SK-N-SH treated with all-trans-retinoic acid at 6 μM for 48 hours (cell line): ENCODE data around the gene CTCFL.

ENCODE experiments used
- ATAC-seq: fragments of 200-7000 bp; cut with Tn5 transposase; 3 replicates; pipeline ENCODE4 v1.9.1; 2020; ENCODE audit warnings: mild to moderate bottlenecking, moderate library complexity
- ARNTL ChIP-seq: fragments of 450-650 bp; formaldehyde crosslinking; IDR thresholded peaks from 2 replicates; pipeline ENCODE4 v1.5.0; 2020; ENCODE audit warnings: low read depth, mild to moderate bottlenecking, moderate library complexity, borderline replicate concordance
- BACH2 ChIP-seq: fragments of 250-450 bp; sonication (Bioruptor Pico); IDR thresholded peaks from 2 replicates; pipeline ENCODE4 v1.9.0; 2021; ENCODE audit warnings: mild to moderate bottlenecking, borderline replicate concordance
- CSDC2 ChIP-seq: fragments of 250-450 bp; sonication (Bioruptor Pico); IDR thresholded peaks from 2 replicates; pipeline ENCODE4 v1.5.0; 2020; ENCODE audit warnings: mild to moderate bottlenecking, moderate library complexity
- ESRRG ChIP-seq: fragments of 250-450 bp; sonication (Bioruptor Pico); IDR thresholded peaks from 2 replicates; pipeline ENCODE4 v1.6.1; 2021; ENCODE audit warnings: mild to moderate bottlenecking
- GLIS3 ChIP-seq: fragments of 250-450 bp; sonication (Bioruptor Pico); IDR thresholded peaks from 2 replicates; pipeline ENCODE4 v1.5.0; 2020; ENCODE audit warnings: mild to moderate bottlenecking, moderate library complexity
- ISL1 ChIP-seq: fragments of 250-450 bp; sonication (Bioruptor Pico); IDR thresholded peaks from 2 replicates; pipeline ENCODE4 v2.1.2; 2022; ENCODE audit warnings: mild to moderate bottlenecking, moderate library complexity
- OSR1 ChIP-seq: fragments of 250-450 bp; sonication (Bioruptor Pico); IDR thresholded peaks from 2 replicates; pipeline ENCODE4 v1.8.0; 2022; ENCODE audit warnings: moderate library complexity, mild to moderate bottlenecking, inconsistent platforms
- PPARA ChIP-seq: fragments of 250-450 bp; sonication (Bioruptor Pico); IDR thresholded peaks from 2 replicates; pipeline ENCODE4 v1.5.0; 2020; ENCODE audit warnings: mild to moderate bottlenecking, borderline replicate concordance
- RARB ChIP-seq: fragments of 250-450 bp; sonication (Bioruptor Pico); IDR thresholded peaks from 2 replicates; pipeline ENCODE4 v1.8.0; 2021; ENCODE audit warnings: mild to moderate bottlenecking, moderate library complexity
- SNAI2 ChIP-seq: fragments of 250-450 bp; sonication (Bioruptor Pico); IDR thresholded peaks from 2 replicates; pipeline ENCODE4 v1.5.0; 2020; ENCODE audit warnings: mild to moderate bottlenecking, moderate library complexity
- TOX ChIP-seq: fragments of 250-450 bp; sonication (Bioruptor Pico); IDR thresholded peaks from 2 replicates; pipeline ENCODE4 v1.8.0; 2021; ENCODE audit warnings: mild to moderate bottlenecking, moderate library complexity, borderline replicate concordance
- ZC3H10 ChIP-seq: fragments of 250-450 bp; sonication (Bioruptor Pico); IDR thresholded peaks from 2 replicates; pipeline ENCODE4 v1.5.1; 2021; ENCODE audit warnings: mild to moderate bottlenecking, moderate library complexity
- ZFP3 ChIP-seq: fragments of 250-450 bp; sonication (Bioruptor Pico); IDR thresholded peaks from 2 replicates; pipeline ENCODE4 v1.5.0; 2020; ENCODE audit warnings: mild to moderate bottlenecking, moderate library complexity
- ZFP30 ChIP-seq: fragments of 450-650 bp; formaldehyde crosslinking; IDR thresholded peaks from 2 replicates; pipeline ENCODE4 v1.5.0; 2022; ENCODE audit warnings: mild to moderate bottlenecking, moderate library complexity
- ZNF565 ChIP-seq: fragments of 450-650 bp; formaldehyde crosslinking; conservative IDR thresholded peaks from 2 replicates; pipeline ENCODE4 v1.5.0; 2020; ENCODE audit warnings: low read depth, mild to moderate bottlenecking, moderate library complexity
- ZNF70 ChIP-seq: fragments of 450-650 bp; formaldehyde crosslinking; IDR thresholded peaks from 2 replicates; pipeline ENCODE4 v1.5.0; 2020; ENCODE audit warnings: mild to moderate bottlenecking, moderate library complexity
- ZNF8 ChIP-seq: fragments of 450-650 bp; formaldehyde crosslinking; IDR thresholded peaks from 2 replicates; pipeline ENCODE4 v1.5.0; 2020; ENCODE audit warnings: mild to moderate bottlenecking, moderate library complexity
- TF ChIP-seq, protein P1 (sequence below): fragments of 250-450 bp; sonication (Bioruptor Pico); IDR thresholded peaks from 2 replicates; pipeline ENCODE4 v1.8.0; 2021; ENCODE audit warnings: low read depth, mild to moderate bottlenecking, moderate library complexity, borderline replicate concordance
- TF ChIP-seq, protein P2 (sequence below): fragments of 250-450 bp; sonication (Bioruptor Pico); IDR thresholded peaks from 2 replicates; pipeline ENCODE4 v1.5.1; 2020; ENCODE audit warnings: low read depth, mild to moderate bottlenecking, moderate library complexity
- TF ChIP-seq, protein P3 (sequence below): fragments of 250-450 bp; sonication (Bioruptor Pico); IDR thresholded peaks from 2 replicates; pipeline ENCODE4 v1.8.0; 2020; ENCODE audit warnings: mild to moderate bottlenecking, moderate library complexity, borderline replicate concordance
- TF ChIP-seq, protein P4 (sequence below): fragments of 250-450 bp; sonication (Bioruptor Pico); IDR thresholded peaks from 2 replicates; pipeline ENCODE4 v1.5.1; 2021; ENCODE audit warnings: mild to moderate bottlenecking, moderate library complexity

Gene CTCFL

DNA sequence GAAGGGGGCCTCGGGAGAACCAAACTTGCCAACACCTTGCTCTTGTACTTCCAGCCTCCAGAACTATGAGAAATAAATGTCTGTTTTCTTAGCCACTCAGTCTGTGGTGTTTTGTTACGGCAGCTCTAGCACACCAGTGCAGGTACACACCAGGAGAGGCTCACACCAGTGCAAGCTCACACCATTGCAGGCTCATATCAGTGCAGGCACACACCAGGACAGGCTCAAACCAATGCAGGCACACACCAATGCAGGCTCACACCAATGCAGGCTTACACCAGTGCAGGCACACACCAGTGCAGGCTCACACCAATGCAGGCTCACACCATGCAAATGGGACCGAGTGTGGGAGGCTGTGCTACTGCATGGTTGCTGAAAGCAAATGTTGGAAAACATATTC is 4.9 kb upstream of the CTCFL start:
- TF ChIP-seq, protein P1, sequence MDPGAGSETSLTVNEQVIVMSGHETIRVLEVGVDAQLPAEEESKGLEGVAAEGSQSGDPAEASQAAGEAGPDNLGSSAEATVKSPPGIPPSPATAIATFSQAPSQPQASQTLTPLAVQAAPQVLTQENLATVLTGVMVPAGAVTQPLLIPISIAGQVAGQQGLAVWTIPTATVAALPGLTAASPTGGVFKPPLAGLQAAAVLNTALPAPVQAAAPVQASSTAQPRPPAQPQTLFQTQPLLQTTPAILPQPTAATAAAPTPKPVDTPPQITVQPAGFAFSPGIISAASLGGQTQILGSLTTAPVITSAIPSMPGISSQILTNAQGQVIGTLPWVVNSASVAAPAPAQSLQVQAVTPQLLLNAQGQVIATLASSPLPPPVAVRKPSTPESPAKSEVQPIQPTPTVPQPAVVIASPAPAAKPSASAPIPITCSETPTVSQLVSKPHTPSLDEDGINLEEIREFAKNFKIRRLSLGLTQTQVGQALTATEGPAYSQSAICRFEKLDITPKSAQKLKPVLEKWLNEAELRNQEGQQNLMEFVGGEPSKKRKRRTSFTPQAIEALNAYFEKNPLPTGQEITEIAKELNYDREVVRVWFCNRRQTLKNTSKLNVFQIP: no peak
- TF ChIP-seq OSR1 (CRISPR knock-in tag): no peak
- no peak for TF ChIP-seq ESRRG
- TF ChIP-seq SNAI2 (CRISPR knock-in tag): no peak
- no peak for TF ChIP-seq ISL1
- TF ChIP-seq, protein P2, sequence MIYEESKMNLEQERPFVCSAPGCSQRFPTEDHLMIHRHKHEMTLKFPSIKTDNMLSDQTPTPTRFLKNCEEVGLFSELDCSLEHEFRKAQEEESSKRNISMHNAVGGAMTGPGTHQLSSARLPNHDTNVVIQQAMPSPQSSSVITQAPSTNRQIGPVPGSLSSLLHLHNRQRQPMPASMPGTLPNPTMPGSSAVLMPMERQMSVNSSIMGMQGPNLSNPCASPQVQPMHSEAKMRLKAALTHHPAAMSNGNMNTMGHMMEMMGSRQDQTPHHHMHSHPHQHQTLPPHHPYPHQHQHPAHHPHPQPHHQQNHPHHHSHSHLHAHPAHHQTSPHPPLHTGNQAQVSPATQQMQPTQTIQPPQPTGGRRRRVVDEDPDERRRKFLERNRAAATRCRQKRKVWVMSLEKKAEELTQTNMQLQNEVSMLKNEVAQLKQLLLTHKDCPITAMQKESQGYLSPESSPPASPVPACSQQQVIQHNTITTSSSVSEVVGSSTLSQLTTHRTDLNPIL (CRISPR knock-in tag): no peak
- no peak for TF ChIP-seq CSDC2 (CRISPR knock-in tag)
- TF ChIP-seq, protein P3, sequence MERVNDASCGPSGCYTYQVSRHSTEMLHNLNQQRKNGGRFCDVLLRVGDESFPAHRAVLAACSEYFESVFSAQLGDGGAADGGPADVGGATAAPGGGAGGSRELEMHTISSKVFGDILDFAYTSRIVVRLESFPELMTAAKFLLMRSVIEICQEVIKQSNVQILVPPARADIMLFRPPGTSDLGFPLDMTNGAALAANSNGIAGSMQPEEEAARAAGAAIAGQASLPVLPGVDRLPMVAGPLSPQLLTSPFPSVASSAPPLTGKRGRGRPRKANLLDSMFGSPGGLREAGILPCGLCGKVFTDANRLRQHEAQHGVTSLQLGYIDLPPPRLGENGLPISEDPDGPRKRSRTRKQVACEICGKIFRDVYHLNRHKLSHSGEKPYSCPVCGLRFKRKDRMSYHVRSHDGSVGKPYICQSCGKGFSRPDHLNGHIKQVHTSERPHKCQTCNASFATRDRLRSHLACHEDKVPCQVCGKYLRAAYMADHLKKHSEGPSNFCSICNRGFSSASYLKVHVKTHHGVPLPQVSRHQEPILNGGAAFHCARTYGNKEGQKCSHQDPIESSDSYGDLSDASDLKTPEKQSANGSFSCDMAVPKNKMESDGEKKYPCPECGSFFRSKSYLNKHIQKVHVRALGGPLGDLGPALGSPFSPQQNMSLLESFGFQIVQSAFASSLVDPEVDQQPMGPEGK (CRISPR knock-in tag): no peak
- TF ChIP-seq ZNF565: no peak
- no peak for TF ChIP-seq ZNF70 (CRISPR knock-in tag)
- TF ChIP-seq ZC3H10 (CRISPR knock-in tag): no peak
- no peak for TF ChIP-seq PPARA (CRISPR knock-in tag)
- no peak for TF ChIP-seq GLIS3 (CRISPR knock-in tag)
- no peak for TF ChIP-seq ARNTL (CRISPR knock-in tag)
- ATAC-seq: no peak

DNA sequence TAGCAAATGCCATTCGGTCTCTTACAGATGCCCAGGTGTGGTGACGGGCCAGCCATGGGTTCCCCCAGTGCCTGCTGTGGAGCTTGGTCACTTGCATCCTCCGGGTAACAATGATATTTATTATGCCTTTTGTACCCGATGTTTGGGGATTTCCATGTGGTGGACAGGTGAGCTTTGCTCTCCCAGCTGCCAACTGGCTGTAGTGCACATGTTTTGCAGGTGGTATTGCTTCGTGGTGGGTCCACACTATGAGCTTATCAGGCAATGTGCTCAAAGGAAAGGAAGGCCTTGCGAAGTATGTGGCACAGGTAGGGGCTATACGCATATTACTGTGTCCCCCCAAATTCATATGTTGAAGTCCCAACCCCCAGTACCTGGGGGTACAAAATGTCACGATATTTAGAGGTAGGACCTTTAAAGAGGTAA is 4.2 kb upstream of the CTCFL start:
- ATAC-seq: no peak
- TF ChIP-seq, protein P4, sequence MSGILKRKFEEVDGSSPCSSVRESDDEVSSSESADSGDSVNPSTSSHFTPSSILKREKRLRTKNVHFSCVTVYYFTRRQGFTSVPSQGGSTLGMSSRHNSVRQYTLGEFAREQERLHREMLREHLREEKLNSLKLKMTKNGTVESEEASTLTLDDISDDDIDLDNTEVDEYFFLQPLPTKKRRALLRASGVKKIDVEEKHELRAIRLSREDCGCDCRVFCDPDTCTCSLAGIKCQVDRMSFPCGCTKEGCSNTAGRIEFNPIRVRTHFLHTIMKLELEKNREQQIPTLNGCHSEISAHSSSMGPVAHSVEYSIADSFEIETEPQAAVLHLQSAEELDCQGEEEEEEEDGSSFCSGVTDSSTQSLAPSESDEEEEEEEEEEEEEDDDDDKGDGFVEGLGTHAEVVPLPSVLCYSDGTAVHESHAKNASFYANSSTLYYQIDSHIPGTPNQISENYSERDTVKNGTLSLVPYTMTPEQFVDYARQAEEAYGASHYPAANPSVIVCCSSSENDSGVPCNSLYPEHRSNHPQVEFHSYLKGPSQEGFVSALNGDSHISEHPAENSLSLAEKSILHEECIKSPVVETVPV (CRISPR knock-in tag): no peak
- TF ChIP-seq ZNF8 (CRISPR knock-in tag) (no peak), ZNF565 (no peak), PPARA (CRISPR knock-in tag) (no peak), SNAI2 (CRISPR knock-in tag) (no peak), ZFP3 (no peak), ZFP30 (CRISPR knock-in tag) (no peak), RARB (CRISPR knock-in tag) (no peak), BACH2 (CRISPR knock-in tag) (no peak), TOX (CRISPR knock-in tag) (no peak), ESRRG (no peak)
- TF ChIP-seq, protein P1: no peak
- TF ChIP-seq, protein P3 (CRISPR knock-in tag): no peak
- TF ChIP-seq, protein P2 (CRISPR knock-in tag): no peak
